Fibroblast of villous mesenchyme (primary cell): ENCODE results near the gene PRSS56. TPM values are rescaled to one million over a fixed set of nuclear protein-coding genes. Genes with fewer than 3 reads are reported as not detected.
A peak's percentile ranks its signal among the peaks of the same experiment; 100 is the strongest.

Source experiments
- DNase-seq: peaks from one replicate; pipeline ENCODE4 v3.0.0-alpha.2; 2010; ENCODE audit warnings: low read depth
- H3K4me3 ChIP-seq: 2 replicates; pipeline ENCODE4 v1.5.1; 2011; ENCODE audit warnings: low read depth, mild to moderate bottlenecking, low read length
- CTCF ChIP-seq: IDR thresholded peaks from 2 replicates; pipeline ENCODE4 v1.5.1; 2012; ENCODE audit warnings: low read depth, mild to moderate bottlenecking, low read length; ENCODE audit not compliant: insufficient read depth
- total RNA-seq: library from RNA; depleted of rRNA; stranded (reverse); fragments of >200 nt; gene quantifications from 2 replicates; pipeline ENCODE4 v1.2.3, GENCODE V29; 2012

Gene PRSS56
- total RNA-seq, 1 donor, result not detected

- TF ChIP-seq CTCF, result no peak
- peak overlapping the region; percentile 91 for H3K4me3 ChIP-seq
- peak; percentile 10 for DNase-seq
These were observed 29.6 kb downstream of the PRSS56 start for GRCh38 chr2:232549655-232550353.

- TF ChIP-seq CTCF, result peak; percentile 35
- peak; percentile 95 for DNase-seq
- H3K4me3 ChIP-seq, result peak within 1 kb of the TSS; percentile 91
These were observed 30.4 kb downstream of the PRSS56 start, which contains the start of the genes EIF4E2 and TIGD1 for GRCh38 chr2:232550354-232551249. Gene EIF4E2 (plus strand): TSS chr2:232550689. CDS start chr2:232550725, 36 bp downstream. Gene TIGD1 (minus strand): TSS chr2:232550557. CDS start chr2:232549882, 675 bp downstream.

GRCh38 chr2:232551250-232551638 is 31.1 kb downstream of the PRSS56 start:
- TF ChIP-seq CTCF, result no peak
- no peak for DNase-seq
- H3K4me3 ChIP-seq, result peak overlapping the region; percentile 91

GRCh38 chr2:232551776-232552175 is 31.6 kb downstream of the PRSS56 start:
- no peak for TF ChIP-seq CTCF
- no peak for DNase-seq
- H3K4me3 ChIP-seq, result peak overlapping the region; percentile 91

GRCh38 chr2:232556426-232556825 is 36.2 kb downstream of the PRSS56 start:
- TF ChIP-seq CTCF, result no peak
- no peak overlapping the region for H3K4me3 ChIP-seq
- DNase-seq, result no peak

- DNase-seq, result no peak
- no peak for TF ChIP-seq CTCF
- no peak overlapping the region for H3K4me3 ChIP-seq
These were observed 42.4 kb downstream of the PRSS56 start for GRCh38 chr2:232562515-232563151.
